ENCODE results near the gene ADAM12.
"Not testable (repeated sequence)": the region's sequence is repeated elsewhere in the genome, so short reads cannot be mapped to it uniquely, and the experiment has no call there.

Gene ADAM12

DNA sequence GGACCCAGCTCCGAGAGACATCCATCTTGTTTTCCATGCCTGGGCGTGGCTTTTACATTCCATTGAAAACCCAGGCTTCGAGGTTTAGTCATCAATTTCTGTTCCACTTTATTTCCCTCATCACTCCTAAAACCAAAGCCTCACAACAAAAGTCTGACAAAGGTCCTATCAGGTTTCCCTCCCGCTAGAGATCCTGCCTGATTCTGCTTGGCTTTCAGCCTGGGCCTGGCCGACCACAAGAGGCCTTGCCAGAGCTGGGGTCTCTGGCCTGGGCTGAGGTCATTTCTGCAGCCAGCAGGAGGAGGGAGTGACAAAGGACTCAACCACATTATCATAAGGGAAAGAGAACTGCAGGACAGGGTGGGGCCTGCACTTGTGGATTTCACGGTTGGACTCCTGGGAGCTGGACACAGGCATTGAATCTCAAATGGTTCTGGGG, 324.9 kb downstream of the ADAM12 start:
- FAIRE-seq: no peak
- DNase-seq (ENCODE audit: low spot score): peak; percentile 60

DNA sequence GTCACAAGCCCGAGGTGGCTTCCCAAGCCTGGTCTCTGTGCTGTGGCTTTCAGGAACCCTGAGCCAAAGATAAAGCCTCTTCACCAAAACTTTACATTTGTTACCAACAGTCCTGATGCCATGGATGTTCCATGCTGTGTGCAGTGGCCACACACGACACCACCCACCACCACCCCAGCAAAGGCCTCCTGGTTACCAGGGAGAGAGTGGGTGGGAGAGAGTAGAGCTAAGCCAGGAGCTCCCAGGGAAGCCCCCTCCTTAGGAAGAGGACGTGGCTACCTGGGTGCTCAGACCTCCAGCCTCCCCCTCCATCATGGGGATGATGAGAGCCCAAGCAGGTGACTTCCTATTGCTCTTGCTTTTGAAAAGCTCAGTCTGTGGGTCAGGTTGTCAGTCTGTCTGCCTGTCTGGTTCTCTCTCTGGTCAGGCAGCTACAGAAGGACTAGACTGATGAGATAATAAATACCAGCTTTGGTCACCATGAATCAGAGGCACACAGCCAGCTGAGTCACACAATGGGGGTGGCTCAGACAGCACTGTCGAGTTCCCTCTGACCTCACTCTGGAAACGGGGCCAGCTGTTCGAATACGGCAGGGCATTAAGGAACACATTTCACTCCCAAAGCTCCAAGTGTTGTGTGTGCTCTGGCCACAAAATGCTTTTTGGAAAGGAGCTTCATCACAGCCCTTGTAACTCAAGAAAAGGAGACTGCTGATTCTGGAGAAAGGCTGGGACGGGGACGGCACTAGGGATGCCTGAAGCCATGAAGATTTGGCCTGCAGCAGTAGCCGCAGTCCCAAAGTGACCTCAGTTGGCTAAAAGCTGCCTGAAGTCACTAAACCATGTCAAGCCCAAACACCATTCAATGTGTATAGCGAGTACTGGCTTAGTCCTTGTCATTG, 325.9 kb downstream of the ADAM12 start:
- FAIRE-seq: no peak

DNA sequence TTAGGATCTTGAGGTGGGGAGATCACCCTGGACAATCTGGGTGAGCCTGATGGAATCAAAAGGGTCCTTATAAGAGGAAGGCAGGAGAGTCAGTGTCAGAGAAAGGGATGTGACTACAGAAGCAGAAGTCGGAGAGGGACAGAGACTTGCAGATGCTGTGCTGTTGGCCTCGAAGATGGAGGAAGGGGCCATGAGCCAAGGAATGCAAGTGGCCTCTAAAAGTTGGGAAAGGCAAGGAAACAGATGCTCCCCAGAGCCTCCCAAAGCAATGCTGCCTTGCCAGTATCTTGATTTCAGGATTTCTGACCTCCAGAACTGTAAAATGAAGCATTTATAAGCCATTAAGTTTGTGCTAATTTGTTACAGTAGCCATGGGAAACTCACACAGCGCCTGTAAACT, 326.8 kb downstream of the ADAM12 start:
- FAIRE-seq: no peak

More for the DNA sequence above, 325.9 kb downstream of the ADAM12 start:
- peak; percentile 91 for DNase-seq (ENCODE audit: low spot score)

DNA sequence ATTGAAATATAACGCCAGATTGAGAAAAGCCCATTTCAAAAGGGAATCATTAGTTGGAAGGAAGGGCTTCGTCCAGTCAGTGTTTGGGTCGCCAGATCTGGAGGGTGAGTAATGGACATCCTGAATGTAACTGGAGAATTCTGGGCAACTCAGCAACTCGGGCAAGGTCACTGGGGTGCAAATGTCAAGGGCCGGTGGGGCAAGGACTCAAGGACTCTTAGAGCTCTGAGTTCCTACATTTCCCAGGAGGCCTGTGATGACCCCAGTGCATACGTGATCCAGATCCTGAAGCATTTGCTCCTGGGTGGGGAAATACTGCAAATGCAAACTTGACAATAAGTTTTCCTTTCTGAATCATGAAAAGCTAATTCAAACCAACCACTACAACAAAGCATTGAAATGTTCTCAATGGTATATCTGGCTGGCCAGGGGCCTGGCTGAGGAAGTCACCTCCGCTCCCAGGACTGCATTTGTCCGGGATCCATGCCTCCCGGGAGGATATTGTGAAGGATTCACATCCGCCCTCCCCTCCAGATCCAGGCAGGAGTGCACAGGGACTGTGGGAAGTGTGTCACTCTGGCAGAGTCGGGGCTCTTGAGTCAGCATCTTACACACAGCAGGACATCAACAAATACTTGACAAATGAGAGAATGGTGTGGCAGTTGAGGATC, 327.9 kb downstream of the ADAM12 start:
- FAIRE-seq (no peak), DNase-seq (ENCODE audit: low spot score) (peak; percentile 24)

More for the DNA sequence above, 326.8 kb downstream of the ADAM12 start:
- no peak for DNase-seq (ENCODE audit: low spot score)

DNA sequence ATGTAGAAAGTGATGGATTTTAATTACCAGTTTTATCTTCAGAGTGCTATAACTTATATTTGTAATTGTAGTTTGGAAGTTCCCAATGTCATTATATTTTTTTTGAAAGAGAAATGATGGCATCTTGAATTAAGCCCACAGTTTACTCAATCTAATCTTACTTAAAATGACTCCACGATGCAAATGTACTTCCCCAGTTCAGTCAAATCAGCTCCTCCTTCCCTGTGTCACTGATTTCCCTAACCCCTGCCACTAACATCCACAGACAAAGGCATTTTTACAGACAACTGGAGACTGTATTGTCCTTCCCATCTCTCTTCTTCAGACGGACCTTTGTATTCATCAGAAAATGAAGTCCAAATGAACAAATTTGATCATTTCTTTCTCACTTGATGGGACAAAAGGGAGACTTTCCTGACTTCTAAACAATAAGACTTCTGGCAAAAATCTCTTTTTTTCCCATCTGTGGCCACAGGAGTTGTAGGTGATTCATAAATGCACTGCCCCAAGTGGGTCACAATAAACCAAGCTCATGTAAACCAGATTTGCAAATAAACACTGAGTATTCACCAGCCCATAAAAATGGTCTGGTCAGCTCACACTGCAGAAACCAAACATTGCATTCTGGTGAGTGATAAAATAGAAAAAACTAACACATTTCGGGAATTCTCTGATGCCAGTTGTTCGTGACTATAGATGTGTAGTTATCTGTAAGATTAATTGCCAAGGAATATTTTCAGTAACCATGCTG, 329.0 kb downstream of the ADAM12 start:
- no peak for FAIRE-seq

DNA sequence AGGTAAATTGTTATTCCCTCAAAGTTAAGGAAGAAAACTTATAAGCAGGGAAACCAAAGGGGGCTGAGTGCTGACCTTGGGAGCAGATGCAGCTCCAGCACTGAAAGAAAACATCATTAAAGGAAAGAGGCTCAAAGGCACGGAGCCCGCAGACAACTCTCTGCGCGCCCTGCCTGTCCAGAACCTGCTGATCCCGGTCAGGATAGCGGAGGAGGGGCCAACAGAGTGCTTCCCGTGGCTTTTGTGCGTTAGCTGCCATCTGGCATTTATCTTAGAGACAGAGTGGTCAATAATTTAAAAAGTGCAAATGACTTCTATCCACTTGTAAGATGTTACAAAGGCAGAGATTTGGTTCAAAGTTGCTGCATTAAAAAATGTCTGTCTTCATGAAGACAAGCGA, 329.8 kb downstream of the ADAM12 start:
- FAIRE-seq (no peak), DNase-seq (ENCODE audit: low spot score) (no peak)

More for the DNA sequence above, 329.0 kb downstream of the ADAM12 start:
- DNase-seq (ENCODE audit: low spot score): peak; percentile 20

GRCh38 chr10:126058104-126058503, 330.2 kb downstream of the ADAM12 start:
- FAIRE-seq (no peak), DNase-seq (ENCODE audit: low spot score) (no peak)

- FAIRE-seq (no peak), DNase-seq (ENCODE audit: low spot score) (no peak)
These were observed 330.8 kb downstream of the ADAM12 start for GRCh38 chr10:126057494-126057893.

DNA sequence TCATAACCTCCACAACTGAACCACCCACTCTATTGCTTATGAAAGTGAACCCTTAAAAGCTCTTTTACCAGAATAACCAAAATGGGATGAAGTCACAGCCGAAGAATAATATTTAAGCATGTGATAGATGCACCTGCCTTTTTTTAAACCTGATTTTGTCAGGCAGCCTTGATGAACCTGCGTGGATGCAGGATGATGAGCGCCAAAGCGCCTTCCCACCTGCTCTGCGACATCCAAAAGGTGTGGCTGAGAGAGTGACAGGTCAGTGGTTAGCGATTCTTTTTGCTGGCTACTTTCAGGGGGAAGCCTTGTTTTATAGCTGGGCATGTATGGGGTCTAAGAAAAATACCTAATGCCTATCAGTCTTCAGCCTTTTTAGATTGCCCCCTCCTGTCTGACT, 334.1 kb downstream of the ADAM12 start:
- FAIRE-seq (no peak), DNase-seq (ENCODE audit: low spot score) (no peak)

- DNase-seq (ENCODE audit: low spot score) (no peak), FAIRE-seq (no peak)
These were observed 336.1 kb downstream of the ADAM12 start for GRCh38 chr10:126052171-126052570.

GRCh38 chr10:126049759-126050700, 338.2 kb downstream of the ADAM12 start:
- DNase-seq (ENCODE audit: low spot score): no peak

GRCh38 chr10:126047749-126048148, 340.5 kb downstream of the ADAM12 start:
- not testable (repeated sequence) for FAIRE-seq; DNase-seq (ENCODE audit: low spot score)

More at GRCh38 chr10:126049759-126050700, 338.2 kb downstream of the ADAM12 start:
- FAIRE-seq: no peak

DNA sequence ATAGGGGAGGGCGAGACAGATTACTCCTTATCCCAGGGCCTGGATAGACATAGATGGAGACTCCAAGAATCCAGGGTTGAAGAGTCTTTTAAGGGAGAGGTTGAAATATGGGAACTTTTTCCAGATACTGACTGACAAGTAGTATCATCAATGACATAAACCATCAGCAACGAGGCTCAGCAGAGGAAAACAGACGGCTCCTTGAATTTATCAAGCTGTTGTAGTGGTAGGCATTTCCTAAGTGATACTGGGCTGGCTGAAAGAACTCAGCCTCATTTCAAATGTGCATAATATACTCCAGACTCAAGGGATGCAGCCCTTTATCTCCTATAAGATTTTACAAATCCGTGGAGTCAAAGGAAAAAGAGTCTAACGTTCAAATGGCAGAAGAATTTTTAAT, 341.4 kb downstream of the ADAM12 start:
- no peak for FAIRE-seq
- DNase-seq (ENCODE audit: low spot score): no peak

DNA sequence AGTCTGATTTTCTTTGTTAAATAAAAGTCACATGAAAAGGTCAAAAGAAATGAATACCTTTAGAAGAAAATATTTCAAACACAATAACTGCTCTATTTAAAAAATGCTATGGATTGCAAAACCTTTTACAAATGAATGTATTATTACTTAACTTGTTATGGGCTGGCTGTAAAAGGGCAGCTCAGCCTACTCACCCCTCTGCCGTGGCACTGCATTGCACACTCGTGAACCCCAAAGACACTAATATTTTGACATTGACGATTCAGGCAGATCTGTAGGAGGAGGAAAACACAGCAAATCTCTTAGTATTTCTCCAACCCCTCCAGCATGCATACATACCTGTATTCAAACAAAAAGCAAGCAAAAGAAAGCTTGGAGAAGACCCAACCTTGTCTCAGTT, 342.4 kb downstream of the ADAM12 start:
- DNase-seq (ENCODE audit: low spot score) (no peak), FAIRE-seq (no peak)

DNA sequence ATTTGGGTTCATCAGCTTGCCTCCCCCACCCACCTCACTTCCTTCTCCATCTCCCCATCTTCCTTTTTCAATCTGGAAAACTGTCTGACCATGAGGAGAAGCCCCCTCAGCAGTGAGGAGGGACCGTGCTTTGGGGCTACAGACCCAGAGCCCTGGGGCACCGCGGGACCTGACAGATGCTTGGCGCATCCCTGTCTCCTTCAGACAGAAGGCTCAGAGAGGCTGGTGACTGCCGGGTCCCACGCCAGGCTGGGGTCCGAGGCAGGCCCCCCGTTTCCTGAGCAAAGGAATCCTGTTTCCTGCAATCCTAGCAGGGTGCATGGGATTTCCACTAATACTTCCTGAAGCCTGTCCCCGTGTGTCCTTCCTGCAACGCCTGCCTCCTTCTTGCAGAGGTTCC, 344.9 kb downstream of the ADAM12 start:
- FAIRE-seq (no peak), DNase-seq (ENCODE audit: low spot score) (no peak)

GRCh38 chr10:126042906-126043305, 345.4 kb downstream of the ADAM12 start:
- DNase-seq (ENCODE audit: low spot score): no peak

GRCh38 chr10:126042354-126042753, 345.9 kb downstream of the ADAM12 start:
- DNase-seq (ENCODE audit: low spot score): no peak

More at GRCh38 chr10:126042906-126043305, 345.4 kb downstream of the ADAM12 start:
- FAIRE-seq: no peak

GRCh38 chr10:126041804-126042231, 346.5 kb downstream of the ADAM12 start:
- FAIRE-seq: no peak

More at GRCh38 chr10:126042354-126042753, 345.9 kb downstream of the ADAM12 start:
- no peak for FAIRE-seq

DNA sequence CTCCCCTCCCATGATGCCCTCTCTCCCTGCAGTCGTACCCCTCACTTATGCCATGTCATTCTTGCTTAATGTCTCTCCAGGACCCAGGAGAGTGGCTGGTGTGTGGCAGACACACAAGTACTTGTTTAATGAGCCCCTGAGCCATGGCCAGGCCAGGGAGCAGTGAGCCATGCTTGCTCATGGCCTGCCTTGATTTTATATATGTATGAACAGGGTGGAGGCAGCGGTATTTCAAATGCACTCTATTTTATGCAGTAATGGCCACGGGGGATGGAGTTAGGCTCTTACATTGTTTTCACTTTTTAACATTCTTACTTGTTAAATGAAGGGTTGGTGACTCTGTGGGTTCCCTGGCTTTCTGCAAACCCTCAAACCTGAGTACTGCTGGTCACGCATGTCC, 347.2 kb downstream of the ADAM12 start:
- DNase-seq (ENCODE audit: low spot score) (no peak), FAIRE-seq (no peak)

More at GRCh38 chr10:126041804-126042231, 346.5 kb downstream of the ADAM12 start:
- no peak for DNase-seq (ENCODE audit: low spot score)

GRCh38 chr10:126037946-126038345, 350.3 kb downstream of the ADAM12 start:
- DNase-seq (ENCODE audit: low spot score) (no peak), FAIRE-seq (no peak)

Data from urothelium cell line (cell line).